Measurements from ENCODE around the gene C20orf204. TPM values are rescaled to one million over a fixed set of nuclear protein-coding genes. Genes with fewer than 3 reads are reported as not detected.

The C20orf204 gene
- total RNA-seq, 1 donor from 2014 or later = 2.2 TPM

- ATAC-seq (ENCODE audit: low read depth) = no peak
- ChIA-PET CTCF (interaction anchor here (1.3 to 7.5 kb wide), 3 partner anchors 21 to 107 kb away, joined by 3 to 80 read pairs (median 5); no protein-coding TSS in a partner anchor), POLR2A (interaction anchor here (1.1 to 8.1 kb wide), 8 partner anchors 15 to 100 kb away, joined by 3 to 77 read pairs (median 9); partner anchors contain the start of genes NPBWR2 and TCEA2)
- intact Hi-C loops (cut with micrococcal nuclease) = no loop called here
- TF ChIP-seq CTCF (IDR thresholded peaks at IDR 0.05) = no peak
- peaks cover 4% of the 10 kb centered on the region for H3K27me3 Mint-ChIP-seq
- DNase-seq = no peak
- H3K4me3 Mint-ChIP-seq = peak overlapping the region; percentile 81
- peaks cover 5% of the 10 kb centered on the region for H3K36me3 Mint-ChIP-seq (ENCODE audit: low read depth)
- no peaks in the 10 kb centered on the region for H3K9me3 Mint-ChIP-seq
- H3K4me1 Mint-ChIP-seq = peaks cover 62% of the 10 kb centered on the region
- peak overlapping the region; percentile 84 for H3K27ac Mint-ChIP-seq
These were observed 45.0 kb downstream of the C20orf204 start for GRCh38 chr20:64080813-64081623.

GRCh38 chr20:64081624-64081964, 45.6 kb downstream of the C20orf204 start:
- intact Hi-C loops (cut with micrococcal nuclease) = no loop called here
- no peak for TF ChIP-seq CTCF (IDR thresholded peaks at IDR 0.05)
- ChIA-PET POLR2A (interaction anchor here (3.1 to 8.1 kb wide), 2 partner anchors 15 to 18 kb away, joined by 27 to 77 read pairs; no protein-coding TSS in a partner anchor), CTCF (interaction anchor here (1.3 to 7.5 kb wide), 3 partner anchors 20 to 107 kb away, joined by 3 to 80 read pairs (median 5); no protein-coding TSS in a partner anchor)
- Mint-ChIP-seq H3K4me3 (peak overlapping the region; percentile 50), H3K27ac (no peak overlapping the region), H3K4me1 (peaks cover 56% of the 10 kb centered on the region), H3K36me3 (ENCODE audit: low read depth) (peaks cover 4% of the 10 kb centered on the region), H3K9me3 (no peaks in the 10 kb centered on the region), H3K27me3 (peaks cover 4% of the 10 kb centered on the region)
- ATAC-seq (ENCODE audit: low read depth) = no peak
- no peak for DNase-seq

GRCh38 chr20:64082126-64082731, 46.2 kb downstream of the C20orf204 start:
- H3K27me3 Mint-ChIP-seq = peaks cover 4% of the 10 kb centered on the region
- ATAC-seq (ENCODE audit: low read depth) (no peak), DNase-seq (no peak)
- peak overlapping the region; percentile 50 for H3K4me3 Mint-ChIP-seq
- POLR2A ChIA-PET = no interaction called here
- intact Hi-C loops (cut with micrococcal nuclease) = no loop called here
- CTCF ChIA-PET = interaction anchor here (1.3 to 7.5 kb wide), 3 partner anchors 39 to 108 kb away, joined by 3 to 80 read pairs (median 9); no protein-coding TSS in a partner anchor
- H3K27ac Mint-ChIP-seq = peak overlapping the region; percentile 41
- H3K9me3 Mint-ChIP-seq = no peaks in the 10 kb centered on the region
- TF ChIP-seq CTCF (IDR thresholded peaks at IDR 0.05) = no peak
- H3K4me1 Mint-ChIP-seq = peaks cover 52% of the 10 kb centered on the region
- H3K36me3 Mint-ChIP-seq (ENCODE audit: low read depth) = peaks cover 4% of the 10 kb centered on the region

GRCh38 chr20:64082820-64083377, 46.9 kb downstream of the C20orf204 start:
- no peak overlapping the region for H3K27ac Mint-ChIP-seq
- intact Hi-C loops (cut with micrococcal nuclease) = loop anchor here (1.0 kb wide), 2 partner anchors 37 to 44 kb away; no protein-coding TSS in a partner anchor
- peaks cover 3% of the 10 kb centered on the region for H3K36me3 Mint-ChIP-seq (ENCODE audit: low read depth)
- H3K4me3 Mint-ChIP-seq = peak overlapping the region; percentile 77
- no peak for DNase-seq
- CTCF ChIA-PET = interaction anchor here (1.1 to 7.5 kb wide), 8 partner anchors 13 to 103 kb away, joined by 4 to 80 read pairs (median 8); partner anchors contain the start of genes PRPF6 and SAMD10
- no peak for ATAC-seq (ENCODE audit: low read depth)
- peaks cover 4% of the 10 kb centered on the region for H3K27me3 Mint-ChIP-seq
- TF ChIP-seq CTCF (IDR thresholded peaks at IDR 0.05) = no peak
- POLR2A ChIA-PET = interaction anchor here (1.4 to 2.0 kb wide), 5 partner anchors 17 to 172 kb away, joined by 4 to 23 read pairs (median 12); partner anchors contain the start of genes NPBWR2 and PCMTD2
- H3K4me1 Mint-ChIP-seq = peaks cover 45% of the 10 kb centered on the region
- H3K9me3 Mint-ChIP-seq = no peaks in the 10 kb centered on the region
